Cardiac septum (tissue), 1 donor: ENCODE measurements around the gene RGL2. TPM values are rescaled to one million over a fixed set of nuclear protein-coding genes. Genes with fewer than 3 reads are reported as not detected.

ENCODE experiments used
- DNase-seq: peaks from one replicate; pipeline ENCODE4 v3.0.0-alpha.2; 2020; ENCODE audit warnings: low spot score
- intact Hi-C: fragments of 100-400 bp; cut with DNase I; formaldehyde crosslinking; loops from one replicate; pipeline ENCODE4 v1.14.0; 2022
- microRNA-seq: library from miRNA; unstranded; fragments of <30 nt; microRNA quantifications from one replicate; pipeline ENCODE4 v1.2.0, GENCODE V29; 2020
- total RNA-seq: library from RNA; stranded (reverse); fragmentation: NEBNext Ultra II Directional; extraction: Animal tissue kit (Norgen Biotek cat#: 25700); gene quantifications from one replicate; pipeline ENCODE4 v1.2.1, GENCODE V29; 2021
- donor health status: DM: no; HTN: no; CAD: no.

The RGL2 gene
- total RNA-seq, 1 donor from 2014 or later: 46.9 TPM

GRCh38 chr6:33251395-33252012 is 47.2 kb downstream of the RGL2 start:
- DNase-seq: no peak
- intact Hi-C loops: no loop called here

- DNase-seq: no peak
- intact Hi-C loops: no loop called here
Measured at GRCh38 chr6:33250731-33251130, 48.0 kb downstream of the RGL2 start.

- no peak for DNase-seq
- intact Hi-C loops: loop anchor here (1.0 to 5.0 kb wide), 6 partner anchors 37 to 233 kb away; partner anchors contain the start of genes HSD17B8, RGL2, RXRB and SLC39A7
Measured at GRCh38 chr6:33249732-33250630, 48.8 kb downstream of the RGL2 start.

DNA sequence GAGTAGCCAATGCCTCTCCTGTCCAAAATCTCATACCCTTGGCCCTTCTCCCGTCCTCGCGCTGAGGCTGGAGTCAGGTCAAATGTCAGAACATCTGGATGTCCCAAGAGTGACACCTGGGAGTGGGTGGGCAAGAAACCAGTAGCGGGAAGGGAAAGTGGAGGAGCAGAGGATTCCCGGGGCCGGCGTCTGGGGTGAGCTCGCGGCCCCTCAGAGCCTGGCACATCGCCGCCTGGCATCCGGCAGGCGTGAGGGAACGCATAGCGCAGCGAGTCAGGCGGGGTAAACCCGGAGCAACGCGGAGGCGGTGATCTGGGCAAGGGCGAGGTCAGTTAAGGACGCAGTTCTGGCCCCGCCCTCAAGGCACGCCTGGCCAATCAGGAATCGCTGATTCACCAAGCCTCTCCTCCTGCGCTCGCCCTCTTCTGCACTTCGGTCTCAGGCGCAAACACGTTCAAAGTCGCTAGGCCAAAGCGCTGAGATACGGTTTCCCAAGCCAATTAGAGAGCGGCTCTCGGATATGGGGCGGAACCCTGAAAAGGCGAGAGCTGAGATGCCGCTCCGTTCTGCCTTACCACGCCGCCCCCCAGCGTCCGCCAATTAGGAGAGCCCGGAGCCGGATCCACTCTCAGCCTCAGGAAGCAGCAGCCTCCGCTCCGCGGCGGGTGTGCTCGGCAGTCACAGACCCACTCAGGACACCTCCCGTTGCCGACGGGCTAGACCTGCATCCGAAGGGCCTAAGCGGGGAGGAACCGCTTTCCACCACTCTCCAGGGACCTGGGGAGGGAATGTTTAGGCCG is 49.6 kb downstream of the RGL2 start:
- intact Hi-C loops: loop anchor here (1.0 to 5.0 kb wide), 6 partner anchors 36 to 232 kb away; partner anchors contain the start of genes HSD17B8, RGL2, RXRB and SLC39A7
- DNase-seq: peak; percentile 99

DNA sequence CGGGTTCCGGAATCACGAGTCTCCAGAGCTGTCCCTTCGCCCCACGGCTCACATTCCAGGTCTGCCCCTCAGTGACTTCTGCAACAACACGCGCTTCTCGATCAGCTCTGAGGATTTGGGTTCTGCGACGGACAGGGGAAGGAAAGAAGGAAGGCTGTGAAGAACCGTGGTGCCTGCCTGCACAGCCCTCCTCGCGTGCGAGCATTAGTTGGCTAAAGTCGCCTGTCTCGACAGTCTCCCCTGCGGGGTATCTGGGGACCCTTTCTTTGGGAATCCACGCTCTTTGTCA is 50.2 kb downstream of the RGL2 start:
- DNase-seq: peak; percentile 74
- intact Hi-C loops: loop anchor here (2.0 to 5.0 kb wide), 5 partner anchors 36 to 231 kb away; partner anchors contain the start of genes HSD17B8, RGL2, RXRB and SLC39A7

- intact Hi-C loops: loop anchor here (2.0 to 5.0 kb wide), 5 partner anchors 35 to 231 kb away; partner anchors contain the start of genes HSD17B8, RGL2, RXRB and SLC39A7
- peak; percentile 93 for DNase-seq
Measured at GRCh38 chr6:33247977-33248642, 50.6 kb downstream of the RGL2 start.

DNA sequence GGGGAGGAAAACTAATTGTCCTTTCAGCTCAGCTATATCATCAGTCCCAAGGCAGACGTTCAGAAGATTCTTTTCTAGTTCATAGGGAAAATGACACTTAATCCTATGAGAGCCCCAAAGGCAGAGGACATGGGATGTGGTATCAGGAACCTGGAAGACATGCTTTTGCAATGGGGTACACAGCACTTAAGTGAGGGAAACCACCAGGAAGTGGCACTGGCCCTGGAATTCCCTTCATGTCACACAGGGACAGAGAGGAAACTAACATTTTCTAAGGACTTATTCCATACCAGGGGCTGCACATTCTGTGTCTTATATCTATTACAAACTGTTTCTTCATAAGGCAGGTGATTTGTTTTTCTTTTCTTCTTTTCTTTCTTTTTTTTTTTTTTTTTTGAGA is 55.3 kb downstream of the RGL2 start:
- DNase-seq: no peak
- intact Hi-C loops: no loop called here

DNA sequence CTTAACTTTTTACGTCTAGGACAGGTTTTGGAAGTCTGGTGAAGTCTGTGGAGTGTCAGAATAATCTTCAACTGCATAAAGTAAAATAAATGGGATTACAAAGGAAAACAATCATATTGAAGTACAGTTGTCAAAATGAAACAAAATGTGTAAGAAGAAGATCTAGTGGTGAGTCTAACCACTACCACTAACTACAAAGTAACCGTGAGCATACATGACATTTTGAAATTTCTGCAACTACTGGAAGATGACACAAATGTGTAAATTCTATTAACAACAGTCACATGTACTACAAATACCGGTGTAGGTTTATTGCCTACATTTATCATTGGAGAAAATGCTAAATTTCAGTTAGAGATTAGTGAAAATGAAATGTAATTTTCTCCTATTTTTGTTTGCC is 56.8 kb downstream of the RGL2 start:
- intact Hi-C loops: no loop called here
- no peak for DNase-seq

Small RNAs within 50 kb of the gene (microRNA-seq; reads per million reads assigned to microRNA genes)
- not detected for gene MIR6834
- not detected for gene MIR6873

Other genes starting within 250 kb of the RGL2 start
- gene HLA-DPA1, start 225.3 kb downstream of the RGL2 start, total RNA-seq: 35.8 TPM
- 32.8 TPM for gene HLA-DPB1, start 223.0 kb downstream of the RGL2 start, total RNA-seq
- gene COL11A2, start 106.5 kb downstream of the RGL2 start, total RNA-seq: 1.7 TPM
- gene RXRB, start 98.3 kb downstream of the RGL2 start, total RNA-seq: 33.5 TPM
- 62.4 TPM for gene SLC39A7, start 98.1 kb downstream of the RGL2 start, total RNA-seq
- gene HSD17B8, start 94.3 kb downstream of the RGL2 start, total RNA-seq: 9.9 TPM
- gene RING1, start 90.4 kb downstream of the RGL2 start, total RNA-seq: 24.5 TPM
- gene VPS52, start 27.1 kb downstream of the RGL2 start, total RNA-seq: 32.5 TPM
- 753 TPM for gene RPS18, start 26.9 kb downstream of the RGL2 start, total RNA-seq
- 9.3 TPM for gene B3GALT4, start 21.8 kb downstream of the RGL2 start, total RNA-seq
- gene WDR46, start 9.7 kb downstream of the RGL2 start, total RNA-seq: 18.8 TPM
- gene PFDN6, start 9.3 kb downstream of the RGL2 start, total RNA-seq: 35.1 TPM
- gene TAPBP, start 15.1 kb upstream of the RGL2 start, total RNA-seq: 85.8 TPM
- gene ZBTB22, start 18.8 kb upstream of the RGL2 start, total RNA-seq: 19.9 TPM
- 19.8 TPM for gene DAXX, start 24.0 kb upstream of the RGL2 start, total RNA-seq
- gene KIFC1, start 92.9 kb upstream of the RGL2 start, total RNA-seq: 0.24 TPM
- gene PHF1, start 112.1 kb upstream of the RGL2 start, total RNA-seq: 74.8 TPM
- gene CUTA, start 119.2 kb upstream of the RGL2 start, total RNA-seq: 94.6 TPM
- gene SYNGAP1, start 121.1 kb upstream of the RGL2 start, total RNA-seq: 9.0 TPM
- 4.5 TPM for gene ZBTB9, start 155.6 kb upstream of the RGL2 start, total RNA-seq